ENCODE data around the gene ZNF664. TPM values are rescaled to one million over a fixed set of nuclear protein-coding genes. Genes with fewer than 3 reads are reported as not detected.

Gene ZNF664
- total and polyA plus RNA-seq, 9 donors = 28.3 to 58.9 (median 42.8) TPM

DNA sequence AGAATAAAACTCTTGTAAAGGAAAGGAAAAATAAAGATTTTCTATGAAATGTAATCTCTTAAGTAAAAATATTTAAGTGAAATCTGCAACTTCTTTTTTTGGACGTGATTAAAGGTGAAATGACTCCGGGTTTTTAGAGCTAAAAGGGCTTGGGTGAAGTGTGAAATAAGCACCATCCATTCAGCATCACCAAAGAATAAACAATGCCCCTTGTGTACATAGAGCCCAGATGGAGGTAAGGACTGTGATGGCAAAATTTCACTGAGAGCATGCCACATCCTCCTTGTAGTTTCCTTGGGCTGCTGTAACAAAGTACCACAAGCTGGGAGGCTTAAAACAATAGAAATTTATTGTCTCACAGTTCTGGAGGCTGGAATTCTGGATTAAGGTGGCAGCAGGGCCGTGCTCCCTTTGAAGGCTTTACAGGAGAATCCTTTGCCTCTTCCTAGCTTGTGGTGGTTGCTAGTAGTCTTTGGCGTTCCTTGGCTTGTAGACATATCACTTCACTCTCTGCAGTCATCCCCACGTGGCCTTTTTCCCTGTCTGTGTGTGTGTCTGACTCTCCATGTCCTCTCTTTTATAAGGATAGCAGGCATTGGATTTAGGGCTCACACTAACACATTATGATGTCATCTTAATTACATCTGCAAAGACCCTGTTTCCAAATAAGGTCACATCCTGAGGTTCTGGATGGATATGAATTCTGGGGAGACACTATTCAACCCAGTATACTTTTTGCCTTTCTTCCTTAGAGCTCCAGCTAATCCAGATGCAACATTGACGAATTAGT is 24.2 kb downstream of the ZNF664 start:
- Histone ChIP-seq H3K27me3 (ENCODE audit: control insufficient read depth, insufficient read depth, low read length) (no peaks in the 10 kb centered on the region), H3K4me1 (ENCODE audit: control insufficient read depth, insufficient read depth, low read length) (peaks cover 4% of the 10 kb centered on the region), H3K9me3 (replicated peaks; ENCODE audit: control insufficient read depth, low read depth, low read length) (no peaks in the 10 kb centered on the region), H3K36me3 (ENCODE audit: control insufficient read depth, insufficient read depth, low read length) (peaks cover 55% of the 10 kb centered on the region), H3K27ac (ENCODE audit: low read length) (no peak overlapping the region), H3K4me3 (ENCODE audit: low read length) (no peak overlapping the region)
- no CpG with 5 or more reads among the region's 6 CpGs for WGBS (ENCODE audit: insufficient coverage)
- DNase-seq = no peak

DNA sequence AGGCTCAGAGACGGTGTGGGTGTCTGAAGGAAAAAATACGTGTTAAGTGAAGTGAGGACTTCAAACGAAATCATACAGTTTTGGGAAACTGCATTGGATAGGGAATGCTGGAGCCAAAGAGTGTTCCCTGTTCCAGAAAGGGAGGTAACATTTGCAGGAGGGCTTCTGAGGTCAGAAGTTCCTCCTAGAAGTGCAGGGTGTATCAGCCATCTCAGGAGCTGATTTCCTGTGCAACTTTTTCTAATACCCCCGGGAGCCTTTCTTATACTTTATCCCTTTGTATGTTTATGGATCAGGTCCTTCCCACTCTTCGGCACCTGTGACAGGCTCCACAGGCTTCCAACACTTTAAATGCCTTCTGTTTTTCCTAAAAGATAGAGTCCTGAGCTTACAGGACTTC is 24.9 kb downstream of the ZNF664 start:
- no peaks in the 10 kb centered on the region for H3K27me3 ChIP-seq (ENCODE audit: control insufficient read depth, insufficient read depth, low read length)
- no peak overlapping the region for H3K4me3 ChIP-seq (ENCODE audit: low read length)
- no peaks in the 10 kb centered on the region for H3K9me3 ChIP-seq (replicated peaks; ENCODE audit: control insufficient read depth, low read depth, low read length)
- no peak overlapping the region for H3K27ac ChIP-seq (ENCODE audit: low read length)
- 67% methylated on average over 1 of the region's 5 CpGs for WGBS (ENCODE audit: insufficient coverage)
- no peak for DNase-seq
- peaks cover 51% of the 10 kb centered on the region for H3K36me3 ChIP-seq (ENCODE audit: control insufficient read depth, insufficient read depth, low read length)
- H3K4me1 ChIP-seq (ENCODE audit: control insufficient read depth, insufficient read depth, low read length) = peaks cover 4% of the 10 kb centered on the region

DNA sequence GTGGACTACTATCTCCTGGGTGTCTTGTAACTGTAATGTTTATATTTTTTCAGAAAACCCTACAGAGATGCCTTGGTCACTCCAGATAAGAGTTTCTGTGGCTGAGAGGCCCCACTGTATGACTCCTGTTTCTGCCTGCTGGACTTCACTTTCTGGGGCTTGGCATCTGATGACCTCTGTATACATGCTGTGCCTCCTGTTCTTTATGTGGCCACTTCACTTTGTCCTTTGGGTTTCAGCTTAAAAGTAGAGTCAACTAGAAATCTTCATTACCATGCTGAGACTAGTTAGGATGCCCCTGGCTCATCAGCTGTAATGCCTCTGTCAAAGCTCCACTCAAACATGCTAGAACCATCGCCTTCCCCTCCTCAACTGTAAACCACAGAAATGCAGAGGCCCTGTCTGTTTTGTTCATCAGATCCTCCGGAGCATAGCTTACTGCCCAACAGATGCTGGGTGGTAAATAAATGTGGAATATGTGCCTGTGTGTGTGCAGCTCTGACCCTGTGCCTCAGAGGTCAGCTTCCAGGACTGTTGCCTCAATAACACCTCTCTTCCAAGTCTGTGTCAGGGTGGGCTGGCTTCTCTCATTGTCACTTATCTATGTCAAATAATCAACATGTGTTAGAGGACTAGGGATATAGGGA is 25.5 kb downstream of the ZNF664 start:
- WGBS (ENCODE audit: insufficient coverage) = no CpG with 5 or more reads among the region's 2 CpGs
- Histone ChIP-seq H3K9me3 (replicated peaks; ENCODE audit: control insufficient read depth, low read depth, low read length) (no peaks in the 10 kb centered on the region), H3K27me3 (ENCODE audit: control insufficient read depth, insufficient read depth, low read length) (no peaks in the 10 kb centered on the region), H3K36me3 (ENCODE audit: control insufficient read depth, insufficient read depth, low read length) (peaks cover 53% of the 10 kb centered on the region), H3K4me3 (ENCODE audit: low read length) (no peak overlapping the region), H3K4me1 (ENCODE audit: control insufficient read depth, insufficient read depth, low read length) (peaks cover 4% of the 10 kb centered on the region), H3K27ac (ENCODE audit: low read length) (no peak overlapping the region)
- DNase-seq = no peak

DNA sequence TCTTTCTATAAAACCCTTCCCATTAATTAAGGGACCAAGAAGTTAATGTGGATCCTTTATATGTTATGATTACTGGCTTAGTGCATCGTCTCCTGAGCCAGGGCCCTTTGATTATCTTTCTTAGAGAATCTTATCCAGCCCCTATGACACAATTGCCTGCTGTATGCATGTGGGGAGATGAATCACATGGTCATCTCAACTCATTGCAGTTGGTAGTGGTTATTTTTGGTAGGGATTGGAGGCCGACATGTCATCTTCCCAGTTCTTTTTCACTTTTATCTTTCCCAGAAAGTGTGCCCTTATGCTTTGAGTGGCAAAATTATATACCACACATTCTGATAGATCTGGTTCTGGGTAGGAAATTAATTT is 26.0 kb downstream of the ZNF664 start:
- Histone ChIP-seq H3K4me1 (ENCODE audit: control insufficient read depth, insufficient read depth, low read length) (peaks cover 5% of the 10 kb centered on the region), H3K27me3 (ENCODE audit: control insufficient read depth, insufficient read depth, low read length) (no peaks in the 10 kb centered on the region), H3K9me3 (replicated peaks; ENCODE audit: control insufficient read depth, low read depth, low read length) (no peaks in the 10 kb centered on the region), H3K36me3 (ENCODE audit: control insufficient read depth, insufficient read depth, low read length) (peaks cover 56% of the 10 kb centered on the region), H3K4me3 (ENCODE audit: low read length) (no peak overlapping the region), H3K27ac (ENCODE audit: low read length) (no peak overlapping the region)
- no peak for DNase-seq
- no CpG with 5 or more reads among the region's 2 CpGs for WGBS (ENCODE audit: insufficient coverage)

DNA sequence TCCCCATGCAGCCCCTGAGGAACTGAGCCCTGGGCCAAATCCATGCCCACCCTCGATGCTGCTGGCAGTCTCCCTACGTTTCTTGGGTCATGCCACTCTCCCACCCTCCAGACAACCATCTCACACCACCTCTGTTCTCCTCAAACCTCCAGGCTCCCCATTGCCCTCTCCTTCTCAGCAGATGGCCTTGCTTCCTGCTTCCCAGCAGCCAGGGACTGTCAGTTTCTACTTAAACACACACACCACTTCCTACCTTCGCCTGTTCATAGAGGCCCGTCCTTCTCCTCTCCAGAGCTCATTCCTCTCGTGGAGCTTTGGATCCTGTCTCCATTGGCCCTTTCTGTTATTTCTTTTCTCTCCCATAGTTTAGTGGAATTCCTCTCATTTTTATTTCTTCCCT is 27.1 kb downstream of the ZNF664 start:
- peaks cover 8% of the 10 kb centered on the region for H3K4me1 ChIP-seq (ENCODE audit: control insufficient read depth, insufficient read depth, low read length)
- peaks cover 57% of the 10 kb centered on the region for H3K36me3 ChIP-seq (ENCODE audit: control insufficient read depth, insufficient read depth, low read length)
- H3K27ac ChIP-seq (ENCODE audit: low read length) = no peak overlapping the region
- H3K27me3 ChIP-seq (ENCODE audit: control insufficient read depth, insufficient read depth, low read length) = no peaks in the 10 kb centered on the region
- WGBS (ENCODE audit: insufficient coverage) = 78% methylated on average over 4 of the region's 5 CpGs
- H3K9me3 ChIP-seq (replicated peaks; ENCODE audit: control insufficient read depth, low read depth, low read length) = no peaks in the 10 kb centered on the region
- H3K4me3 ChIP-seq (ENCODE audit: low read length) = no peak overlapping the region
- DNase-seq = no peak

DNA sequence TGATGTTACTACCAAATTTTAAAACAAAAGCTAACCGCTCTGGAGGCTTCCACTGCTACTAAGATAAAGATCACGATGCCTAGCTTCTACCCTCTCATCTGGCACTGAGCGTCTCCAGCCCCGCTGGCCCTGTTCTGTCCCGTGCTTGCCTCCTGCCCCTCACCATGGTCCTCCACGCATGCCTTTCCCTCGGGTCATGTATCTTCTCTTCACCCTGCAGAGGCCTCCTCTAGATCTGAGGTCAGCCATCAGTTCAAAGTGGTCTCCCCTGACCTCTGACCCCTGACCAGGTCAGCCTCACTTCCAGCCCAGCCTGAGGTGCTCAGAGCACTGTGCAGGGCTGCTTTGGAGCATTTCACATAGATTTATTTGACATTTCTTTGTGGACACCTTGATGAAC is 28.3 kb downstream of the ZNF664 start:
- peaks cover 53% of the 10 kb centered on the region for H3K36me3 ChIP-seq (ENCODE audit: control insufficient read depth, insufficient read depth, low read length)
- WGBS (ENCODE audit: insufficient coverage) = 70% methylated on average over 7 of the region's 7 CpGs

DNA sequence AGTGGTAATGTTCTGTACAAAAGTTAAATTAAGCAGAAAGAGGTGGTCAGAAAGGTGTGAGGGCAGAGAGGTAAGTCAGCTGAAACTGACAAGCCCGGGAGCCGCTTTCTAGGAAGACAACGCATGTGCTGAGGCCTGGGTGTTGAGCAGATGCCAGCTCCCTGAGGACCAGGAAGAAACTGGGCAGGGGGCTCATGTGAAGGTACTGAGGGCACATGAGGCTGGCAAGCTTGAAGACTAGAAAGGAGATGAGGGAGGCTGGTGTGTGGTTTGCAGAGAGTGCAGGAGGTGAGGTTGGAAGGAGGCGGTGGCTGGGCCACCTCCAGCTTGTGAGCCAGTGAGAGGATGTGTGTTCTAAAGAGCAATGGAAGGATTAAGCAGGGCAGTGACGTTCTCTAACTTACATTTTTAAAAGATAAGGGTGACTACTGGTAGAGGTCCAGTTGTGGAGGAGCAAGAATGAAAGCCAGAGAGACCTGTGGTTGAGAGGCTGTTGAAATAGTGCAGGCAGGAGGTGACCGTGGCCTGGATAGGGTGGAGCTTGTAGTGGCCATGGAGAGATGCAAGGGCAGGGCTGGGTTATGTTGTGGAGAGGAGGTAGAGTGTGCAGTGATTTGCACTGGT is 29.1 kb downstream of the ZNF664 start:
- peaks cover 22% of the 10 kb centered on the region for H3K4me1 ChIP-seq (ENCODE audit: control insufficient read depth, insufficient read depth, low read length)
- no peak overlapping the region for H3K4me3 ChIP-seq (ENCODE audit: low read length)
- H3K36me3 ChIP-seq (ENCODE audit: control insufficient read depth, insufficient read depth, low read length) = peaks cover 57% of the 10 kb centered on the region
- H3K27ac ChIP-seq (ENCODE audit: low read length) = no peak overlapping the region
- no peaks in the 10 kb centered on the region for H3K9me3 ChIP-seq (replicated peaks; ENCODE audit: control insufficient read depth, low read depth, low read length)
- WGBS (ENCODE audit: insufficient coverage) = 84% methylated on average over 4 of the region's 6 CpGs
- DNase-seq = no peak
- H3K27me3 ChIP-seq (ENCODE audit: control insufficient read depth, insufficient read depth, low read length) = no peaks in the 10 kb centered on the region

More for the DNA sequence above, 28.3 kb downstream of the ZNF664 start:
- no peak overlapping the region for H3K27ac ChIP-seq (ENCODE audit: low read length)
- no peak overlapping the region for H3K4me3 ChIP-seq (ENCODE audit: low read length)
- no peaks in the 10 kb centered on the region for H3K9me3 ChIP-seq (replicated peaks; ENCODE audit: control insufficient read depth, low read depth, low read length)
- peaks cover 15% of the 10 kb centered on the region for H3K4me1 ChIP-seq (ENCODE audit: control insufficient read depth, insufficient read depth, low read length)
- DNase-seq = no peak
- H3K27me3 ChIP-seq (ENCODE audit: control insufficient read depth, insufficient read depth, low read length) = no peaks in the 10 kb centered on the region

DNA sequence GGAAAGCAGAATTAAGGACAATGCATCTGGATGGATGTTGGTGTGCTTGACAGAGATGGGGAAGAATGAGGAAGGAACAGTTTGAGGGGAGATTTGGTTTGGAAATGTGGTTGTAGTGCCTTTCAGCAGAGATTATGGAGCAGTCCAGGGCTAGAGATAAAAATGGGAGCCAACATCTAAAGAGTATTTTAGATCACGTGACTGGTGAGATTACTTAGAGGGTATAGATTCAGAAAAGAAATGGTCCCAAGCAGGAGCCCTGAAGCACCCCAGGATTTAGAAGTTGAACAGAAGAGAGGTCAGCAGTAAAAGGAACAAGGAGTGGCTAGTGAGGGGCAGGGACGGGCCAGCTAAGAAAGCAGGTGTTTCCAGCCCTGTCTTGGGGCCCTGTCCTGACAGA is 29.6 kb downstream of the ZNF664 start:
- H3K27me3 ChIP-seq (ENCODE audit: control insufficient read depth, insufficient read depth, low read length) = no peaks in the 10 kb centered on the region
- no peaks in the 10 kb centered on the region for H3K9me3 ChIP-seq (replicated peaks; ENCODE audit: control insufficient read depth, low read depth, low read length)
- DNase-seq = no peak
- 47% methylated on average over 2 of the region's 2 CpGs for WGBS (ENCODE audit: insufficient coverage)
- peaks cover 25% of the 10 kb centered on the region for H3K4me1 ChIP-seq (ENCODE audit: control insufficient read depth, insufficient read depth, low read length)
- H3K4me3 ChIP-seq (ENCODE audit: low read length) = no peak overlapping the region
- no peak overlapping the region for H3K27ac ChIP-seq (ENCODE audit: low read length)
- peaks cover 56% of the 10 kb centered on the region for H3K36me3 ChIP-seq (ENCODE audit: control insufficient read depth, insufficient read depth, low read length)

DNA sequence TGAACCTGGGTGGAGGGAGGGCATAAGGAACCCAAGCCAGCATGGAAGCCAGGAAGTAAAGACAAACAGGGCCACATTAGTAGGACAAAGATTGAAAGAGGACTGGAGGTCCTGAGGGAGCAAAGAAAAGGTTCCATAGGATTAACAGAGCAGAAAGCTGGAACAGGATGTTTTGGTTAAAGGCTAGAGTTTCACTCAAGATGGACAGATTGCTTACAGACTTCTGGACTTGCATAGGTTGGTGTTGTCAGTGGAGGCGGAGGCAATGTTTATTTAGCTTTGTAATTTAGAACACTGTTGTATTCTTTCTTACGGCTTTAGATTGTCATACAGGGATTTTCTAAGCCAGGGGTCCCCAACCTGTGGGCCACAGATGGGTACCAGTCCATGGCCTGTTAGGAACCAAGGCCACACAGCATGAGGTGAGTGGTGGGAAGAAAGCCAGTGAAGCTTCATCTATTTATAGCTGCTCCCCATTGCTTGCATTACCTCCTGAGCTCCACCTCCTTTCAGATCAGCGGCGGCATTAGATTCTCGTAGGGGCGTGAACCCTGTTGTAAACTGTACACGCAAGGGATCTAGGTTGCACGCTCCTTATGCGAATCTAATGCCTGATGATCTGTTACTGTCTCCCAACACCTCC is 31.3 kb downstream of the ZNF664 start:
- no peak for DNase-seq
- Histone ChIP-seq H3K4me1 (ENCODE audit: control insufficient read depth, insufficient read depth, low read length) (peaks cover 25% of the 10 kb centered on the region), H3K4me3 (ENCODE audit: low read length) (no peak overlapping the region), H3K9me3 (replicated peaks; ENCODE audit: control insufficient read depth, low read depth, low read length) (no peaks in the 10 kb centered on the region), H3K36me3 (ENCODE audit: control insufficient read depth, insufficient read depth, low read length) (peaks cover 41% of the 10 kb centered on the region), H3K27me3 (ENCODE audit: control insufficient read depth, insufficient read depth, low read length) (no peaks in the 10 kb centered on the region), H3K27ac (ENCODE audit: low read length) (no peak overlapping the region)
- WGBS (ENCODE audit: insufficient coverage) = 90% methylated on average over 9 of the region's 9 CpGs
